HTR-8/SVneo (cell line): ENCODE measurements around the gene MTHFR.

Experiments used
- DNase-seq: peaks from one replicate; pipeline ENCODE4 v3.0.0; 2011; ENCODE audit warnings: low spot score, mixed read lengths; ENCODE audit not compliant: insufficient read length
- FAIRE-seq: peaks from 2 replicates; lab custom pipeline; 2011; peaks lifted over from hg19 to GRCh38; lab: Jason Lieb, UNC

The MTHFR gene

GRCh38 chr1:11800391-11800755 is 5.4 kb downstream of the MTHFR start:
- DNase-seq, result no peak
- no peak for FAIRE-seq

- no peak for DNase-seq
- FAIRE-seq, result no peak
Observed at GRCh38 chr1:11799896-11800295, 5.9 kb downstream of the MTHFR start.

GRCh38 chr1:11799099-11799498 is 6.7 kb downstream of the MTHFR start:
- no peak for FAIRE-seq
- DNase-seq, result no peak

GRCh38 chr1:11797525-11798216 is 8.1 kb downstream of the MTHFR start:
- DNase-seq (no peak), FAIRE-seq (no peak)

GRCh38 chr1:11796036-11796828 is 9.5 kb downstream of the MTHFR start:
- DNase-seq (no peak), FAIRE-seq (no peak)

- DNase-seq (no peak), FAIRE-seq (no peak)
Observed at GRCh38 chr1:11795238-11795890, 10.4 kb downstream of the MTHFR start.

GRCh38 chr1:11794446-11795237 is 11.1 kb downstream of the MTHFR start:
- FAIRE-seq (no peak), DNase-seq (no peak)

GRCh38 chr1:11793819-11794218 is 11.9 kb downstream of the MTHFR start:
- FAIRE-seq, result no peak
- no peak for DNase-seq

GRCh38 chr1:11792106-11792505 is 13.7 kb downstream of the MTHFR start:
- no peak for FAIRE-seq
- DNase-seq, result no peak

GRCh38 chr1:11790880-11791715 is 14.7 kb downstream of the MTHFR start:
- FAIRE-seq (no peak), DNase-seq (no peak)

- DNase-seq (no peak), FAIRE-seq (no peak)
Observed at GRCh38 chr1:11790101-11790879, 15.5 kb downstream of the MTHFR start.

- FAIRE-seq (no peak), DNase-seq (no peak)
Observed at GRCh38 chr1:11789126-11790067, 16.4 kb downstream of the MTHFR start.

GRCh38 chr1:11788549-11789053 is 17.2 kb downstream of the MTHFR start:
- DNase-seq, result no peak
- FAIRE-seq, result no peak

- no peak for FAIRE-seq
- no peak for DNase-seq
Observed at GRCh38 chr1:11787804-11788436, 17.8 kb downstream of the MTHFR start.

GRCh38 chr1:11787251-11787803 is 18.4 kb downstream of the MTHFR start:
- DNase-seq (no peak), FAIRE-seq (no peak)

- DNase-seq (no peak), FAIRE-seq (no peak)
Observed at GRCh38 chr1:11786168-11786567, 19.6 kb downstream of the MTHFR start.
